ENCODE results near the gene MYO5B.
A peak's percentile ranks its signal among the peaks of the same experiment; 100 is the strongest.
"Not testable (repeated sequence)": the region's sequence is repeated elsewhere in the genome, so short reads cannot be mapped to it uniquely, and the experiment has no call there.

Gene MYO5B

GRCh38 chr18:50104421-50104820, 90.5 kb downstream of the MYO5B start:
- no peak for DNase-seq (ENCODE audit: low read depth)
- H3K4me3 ChIP-seq (ENCODE audit: control insufficient read depth, low read depth, low read length): no peak overlapping the region
- TF ChIP-seq CTCF (conservative IDR thresholded peaks at IDR 0.05; ENCODE audit: control insufficient read depth, insufficient read depth, low read depth, low read length): no peak

GRCh38 chr18:50099725-50100407, 95.1 kb downstream of the MYO5B start:
- peak; percentile 81 for DNase-seq (ENCODE audit: low read depth)
- no peak for TF ChIP-seq CTCF (conservative IDR thresholded peaks at IDR 0.05; ENCODE audit: control insufficient read depth, insufficient read depth, low read depth, low read length)
- H3K4me3 ChIP-seq (ENCODE audit: control insufficient read depth, low read depth, low read length): no peak overlapping the region

- no peak for TF ChIP-seq CTCF (conservative IDR thresholded peaks at IDR 0.05; ENCODE audit: control insufficient read depth, insufficient read depth, low read depth, low read length)
- DNase-seq (ENCODE audit: low read depth): peak; percentile 19
- no peak overlapping the region for H3K4me3 ChIP-seq (ENCODE audit: control insufficient read depth, low read depth, low read length)
Observed at GRCh38 chr18:50097702-50098101, 97.2 kb downstream of the MYO5B start.

- no peak overlapping the region for H3K4me3 ChIP-seq (ENCODE audit: control insufficient read depth, low read depth, low read length)
- DNase-seq (ENCODE audit: low read depth): no peak
- no peak for TF ChIP-seq CTCF (conservative IDR thresholded peaks at IDR 0.05; ENCODE audit: control insufficient read depth, insufficient read depth, low read depth, low read length)
Observed at GRCh38 chr18:50096766-50097435, 98.0 kb downstream of the MYO5B start.

- H3K4me3 ChIP-seq (ENCODE audit: control insufficient read depth, low read depth, low read length): not testable (repeated sequence)
Observed at GRCh38 chr18:50094786-50095185, 100.2 kb downstream of the MYO5B start.

GRCh38 chr18:50094221-50094773, 100.7 kb downstream of the MYO5B start:
- no peak for TF ChIP-seq CTCF (conservative IDR thresholded peaks at IDR 0.05; ENCODE audit: control insufficient read depth, insufficient read depth, low read depth, low read length)
- DNase-seq (ENCODE audit: low read depth): no peak
- H3K4me3 ChIP-seq (ENCODE audit: control insufficient read depth, low read depth, low read length): no peak overlapping the region

More at GRCh38 chr18:50094786-50095185, 100.2 kb downstream of the MYO5B start:
- not testable (repeated sequence) for DNase-seq (ENCODE audit: low read depth)

GRCh38 chr18:50093366-50094064, 101.4 kb downstream of the MYO5B start:
- H3K4me3 ChIP-seq (ENCODE audit: control insufficient read depth, low read depth, low read length): no peak overlapping the region
- no peak for DNase-seq (ENCODE audit: low read depth)
- TF ChIP-seq CTCF (conservative IDR thresholded peaks at IDR 0.05; ENCODE audit: control insufficient read depth, insufficient read depth, low read depth, low read length): no peak
